HG03342 (cell line): ENCODE results near the gene MARK2.

ENCODE experiments used
- ATAC-seq: cut with Tn5 transposase; IDR thresholded peaks from one replicate; pipeline ENCODE4 v1.9.1; 2021; ENCODE audit warnings: mild to moderate bottlenecking, moderate library complexity; ENCODE audit not compliant: unreplicated experiment

The MARK2 gene

DNA sequence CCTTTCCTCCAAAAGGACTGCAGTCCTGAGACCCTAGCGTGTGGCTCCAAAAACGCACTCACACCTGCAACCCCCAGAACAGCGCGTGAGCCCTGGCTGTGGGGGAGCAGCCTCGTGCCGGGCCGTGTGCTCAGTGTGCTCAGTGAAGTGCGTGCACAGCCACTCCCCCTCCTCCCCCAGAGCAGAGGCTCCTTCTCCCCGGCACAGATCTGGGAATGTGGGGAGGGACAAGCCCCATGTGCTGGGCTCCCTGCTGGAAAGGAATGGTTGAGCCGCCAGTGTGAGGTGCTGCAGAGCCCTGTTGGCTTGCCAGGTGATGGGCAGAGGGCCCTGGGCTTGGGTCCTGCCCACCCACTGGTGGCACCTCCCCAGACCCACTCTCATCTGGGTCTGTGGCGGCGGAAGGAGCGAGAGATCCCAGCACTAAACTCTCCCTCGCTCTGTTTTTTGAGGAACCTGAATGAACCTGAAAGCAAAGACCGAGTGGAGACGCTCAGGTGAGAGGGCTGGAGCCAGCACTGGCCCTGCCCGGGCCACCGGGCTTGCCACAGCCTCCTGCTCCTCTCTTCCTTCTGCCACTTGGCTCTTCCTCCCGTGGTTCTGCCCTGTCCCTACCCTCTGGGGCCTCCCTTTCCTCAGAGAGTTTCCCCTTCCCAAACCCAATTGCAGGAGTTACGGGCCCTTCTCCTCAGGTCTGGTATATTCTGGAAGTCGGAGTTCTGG lies 69.1 kb downstream of the MARK2 start:
- no peak for ATAC-seq

DNA sequence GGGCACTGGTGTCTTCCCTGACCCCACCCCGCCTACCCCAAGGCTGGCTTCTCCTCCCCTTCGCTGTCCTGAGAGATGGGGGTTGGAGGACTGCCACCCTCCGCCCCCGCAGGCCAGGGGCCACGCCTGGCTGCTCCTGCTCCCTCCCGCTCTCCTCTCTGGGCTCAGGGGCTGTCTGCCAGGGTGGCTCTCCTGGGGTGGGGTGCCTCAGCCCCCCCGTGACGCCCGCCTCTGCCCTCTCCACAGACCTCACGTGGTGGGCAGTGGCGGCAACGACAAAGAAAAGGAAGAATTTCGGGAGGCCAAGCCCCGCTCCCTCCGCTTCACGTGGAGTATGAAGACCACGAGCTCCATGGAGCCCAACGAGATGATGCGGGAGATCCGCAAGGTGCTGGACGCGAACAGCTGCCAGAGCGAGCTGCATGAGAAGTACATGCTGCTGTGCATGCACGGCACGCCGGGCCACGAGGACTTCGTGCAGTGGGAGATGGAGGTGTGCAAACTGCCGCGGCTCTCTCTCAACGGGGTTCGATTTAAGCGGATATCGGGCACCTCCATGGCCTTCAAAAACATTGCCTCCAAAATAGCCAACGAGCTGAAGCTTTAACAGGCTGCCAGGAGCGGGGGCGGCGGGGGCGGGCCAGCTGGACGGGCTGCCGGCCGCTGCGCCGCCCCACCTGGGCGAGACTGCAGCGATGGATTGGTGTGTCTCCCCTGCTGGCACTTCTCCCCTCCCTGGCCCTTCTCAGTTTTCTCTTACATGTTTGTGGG lies 69.9 kb downstream of the MARK2 start:
- ATAC-seq: no peak

DNA sequence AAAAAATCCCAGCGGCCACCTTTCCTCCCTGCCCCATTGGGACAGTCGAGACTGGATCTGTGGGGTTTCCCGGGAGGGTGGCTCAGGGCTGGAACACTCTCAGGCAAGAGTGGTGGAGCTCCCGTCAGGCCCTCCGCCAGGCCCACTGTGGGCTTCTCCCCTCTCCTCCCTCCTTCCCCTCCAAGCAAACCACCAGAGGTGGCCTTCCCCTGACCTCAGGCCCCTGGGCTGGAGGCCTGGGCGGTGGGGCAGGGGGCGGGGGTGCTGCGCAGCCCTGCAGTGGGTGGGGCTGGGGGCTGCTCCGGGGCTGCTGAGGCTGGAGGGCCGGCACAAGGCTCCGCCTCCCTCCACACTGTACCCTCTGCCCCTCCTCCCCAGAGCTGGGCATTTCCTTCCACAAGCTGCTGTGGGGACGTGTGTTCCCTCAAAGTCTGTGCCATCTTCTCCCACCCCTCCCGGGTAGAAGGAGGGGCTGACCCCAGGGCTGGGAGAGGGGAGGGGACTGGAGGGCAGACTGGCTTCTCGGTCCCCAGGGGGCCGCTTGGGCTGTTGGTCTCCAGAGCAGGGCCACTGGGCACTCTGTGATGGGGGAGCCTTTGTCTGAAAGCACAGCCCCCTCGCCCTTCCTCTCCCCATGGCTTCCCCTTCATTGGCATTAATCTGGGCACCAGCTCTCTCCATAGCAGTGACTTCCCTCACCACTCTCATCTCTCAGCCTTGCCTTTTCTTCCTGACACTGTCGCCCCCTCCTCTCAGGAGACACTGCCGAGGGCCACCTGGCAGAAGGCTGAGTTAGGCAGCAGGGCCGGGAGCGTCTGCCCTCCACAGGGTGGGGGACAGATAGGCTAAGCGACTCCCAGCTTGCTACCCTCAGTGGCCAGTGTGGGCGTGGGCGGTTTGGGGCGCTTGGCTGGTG lies 70.9 kb downstream of the MARK2 start:
- no peak for ATAC-seq

DNA sequence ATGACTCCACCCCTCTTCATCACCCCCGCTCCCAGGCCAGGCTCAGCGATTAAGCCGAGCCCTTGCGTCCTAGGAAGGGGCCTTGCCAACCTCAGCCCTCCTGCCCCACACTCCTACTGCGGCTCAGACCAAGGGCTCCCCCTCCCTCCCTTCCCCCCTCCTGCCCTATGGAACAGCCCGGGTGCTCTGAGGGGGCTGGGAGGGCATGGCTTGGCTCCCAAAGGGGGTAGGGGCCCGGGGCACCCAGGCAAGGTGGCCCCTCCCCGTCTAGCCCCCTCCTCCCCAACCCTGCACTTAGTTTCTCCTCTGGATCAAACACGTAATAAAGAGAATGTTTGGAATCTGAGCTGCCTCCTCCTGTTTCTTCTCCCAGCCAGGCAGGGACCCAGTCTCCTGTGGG lies 71.8 kb downstream of the MARK2 start:
- ATAC-seq: no peak

DNA sequence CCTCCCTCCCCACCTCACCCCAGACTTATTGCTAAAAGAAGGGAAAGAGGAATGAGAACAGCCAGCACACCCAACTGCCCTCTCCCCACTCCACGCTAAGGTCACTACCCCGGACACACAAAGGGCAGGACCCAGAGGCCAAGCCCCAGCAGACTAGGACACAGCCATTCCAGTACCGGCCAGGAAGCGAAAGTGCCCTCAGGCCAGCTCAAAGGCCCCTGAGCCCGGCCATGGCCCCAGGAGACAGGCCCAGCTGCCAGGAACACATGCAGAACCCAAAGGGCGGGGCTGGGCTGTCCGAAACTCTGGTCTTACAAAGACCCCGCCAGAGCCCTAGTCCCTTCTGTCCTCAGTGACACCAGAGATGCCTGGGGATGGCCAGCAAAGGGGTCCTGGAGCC lies 72.5 kb downstream of the MARK2 start:
- ATAC-seq: no peak

DNA sequence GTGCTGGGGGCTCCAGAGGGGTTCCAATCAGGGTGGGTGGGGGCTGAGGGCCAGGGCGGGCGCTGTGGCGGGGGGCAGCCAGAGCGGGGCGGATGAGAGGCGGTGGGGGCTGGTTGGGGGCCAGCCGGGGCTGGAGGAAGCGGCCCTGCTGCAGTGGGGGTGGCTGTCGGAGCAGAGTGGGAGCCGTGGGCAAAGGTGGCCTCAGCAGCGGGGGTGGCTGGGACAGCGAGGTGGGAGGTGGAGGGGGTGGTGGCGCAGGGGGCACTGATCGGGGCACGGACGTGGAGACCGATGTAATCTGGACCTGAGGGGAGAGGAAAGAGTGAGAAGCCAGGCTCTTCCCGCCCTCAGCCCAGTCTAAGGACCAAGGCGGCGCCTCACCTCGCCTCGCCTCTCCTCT lies 73.0 kb downstream of the MARK2 start:
- ATAC-seq: no peak

DNA sequence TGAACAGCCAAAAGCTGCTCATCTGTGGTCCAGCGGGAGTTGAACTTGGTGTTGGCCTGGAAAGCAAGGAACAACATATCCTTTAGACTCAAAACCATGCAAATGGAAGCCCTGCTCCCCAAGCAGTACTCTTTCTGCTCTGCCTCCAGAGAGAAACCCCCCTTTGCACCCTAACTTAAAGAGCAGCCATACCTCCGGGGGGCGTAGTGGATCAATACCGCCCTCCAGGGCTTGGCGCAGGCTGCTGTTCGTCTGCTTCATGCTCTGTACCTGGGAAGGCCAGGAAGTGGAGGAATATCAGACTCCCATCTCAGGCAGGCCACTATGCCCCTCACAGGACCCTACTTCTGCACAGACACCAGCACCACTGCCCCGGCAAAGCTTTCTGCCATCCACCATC lies 73.8 kb downstream of the MARK2 start:
- no peak for ATAC-seq

DNA sequence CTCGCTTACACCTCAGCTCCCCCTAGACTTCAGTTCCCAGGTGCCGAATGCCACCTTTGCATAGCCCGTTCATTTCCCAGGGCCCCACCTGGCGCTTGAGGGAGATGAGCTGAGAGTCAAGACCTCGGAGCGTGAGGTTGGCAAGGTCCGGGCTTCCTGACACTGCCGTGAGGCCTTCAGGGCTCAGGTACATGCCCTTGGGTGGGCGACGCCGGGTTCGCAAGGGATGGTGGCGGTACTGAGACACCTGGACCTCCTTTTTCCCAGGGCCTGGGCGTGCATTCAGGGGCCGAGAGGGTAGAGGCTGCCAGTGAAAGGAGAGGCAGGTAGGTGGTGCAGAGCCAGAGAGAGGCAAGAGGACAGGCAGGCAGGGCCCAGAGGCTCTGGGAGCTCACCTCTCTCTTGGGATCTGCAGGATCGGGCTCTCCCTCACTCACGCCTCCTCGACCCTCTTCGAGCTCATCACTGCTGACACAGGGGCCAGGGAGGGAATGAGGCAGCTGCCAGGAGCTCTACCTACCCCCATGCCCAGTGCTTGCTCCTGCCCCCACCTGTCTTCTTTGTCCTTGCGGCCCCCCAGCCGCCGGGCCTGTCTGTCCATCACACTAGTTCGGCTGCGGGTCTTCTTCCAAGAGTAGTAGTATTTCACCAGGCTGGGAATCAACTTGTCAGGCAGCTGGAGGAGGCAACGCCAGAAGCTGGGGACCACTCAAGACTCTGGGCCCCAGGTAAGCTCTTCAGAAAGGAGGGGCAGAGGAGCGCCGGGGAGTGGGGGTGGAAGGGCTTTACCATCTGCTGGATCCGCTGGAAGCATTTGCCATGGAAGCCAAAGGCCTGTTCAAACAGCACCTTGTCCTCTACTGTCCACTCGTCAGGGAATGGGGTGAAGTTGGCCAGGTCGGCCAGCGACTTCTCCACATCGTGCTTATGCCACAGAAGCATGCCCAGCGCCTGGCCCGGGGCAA lies 75.2 kb downstream of the MARK2 start:
- ATAC-seq: no peak

DNA sequence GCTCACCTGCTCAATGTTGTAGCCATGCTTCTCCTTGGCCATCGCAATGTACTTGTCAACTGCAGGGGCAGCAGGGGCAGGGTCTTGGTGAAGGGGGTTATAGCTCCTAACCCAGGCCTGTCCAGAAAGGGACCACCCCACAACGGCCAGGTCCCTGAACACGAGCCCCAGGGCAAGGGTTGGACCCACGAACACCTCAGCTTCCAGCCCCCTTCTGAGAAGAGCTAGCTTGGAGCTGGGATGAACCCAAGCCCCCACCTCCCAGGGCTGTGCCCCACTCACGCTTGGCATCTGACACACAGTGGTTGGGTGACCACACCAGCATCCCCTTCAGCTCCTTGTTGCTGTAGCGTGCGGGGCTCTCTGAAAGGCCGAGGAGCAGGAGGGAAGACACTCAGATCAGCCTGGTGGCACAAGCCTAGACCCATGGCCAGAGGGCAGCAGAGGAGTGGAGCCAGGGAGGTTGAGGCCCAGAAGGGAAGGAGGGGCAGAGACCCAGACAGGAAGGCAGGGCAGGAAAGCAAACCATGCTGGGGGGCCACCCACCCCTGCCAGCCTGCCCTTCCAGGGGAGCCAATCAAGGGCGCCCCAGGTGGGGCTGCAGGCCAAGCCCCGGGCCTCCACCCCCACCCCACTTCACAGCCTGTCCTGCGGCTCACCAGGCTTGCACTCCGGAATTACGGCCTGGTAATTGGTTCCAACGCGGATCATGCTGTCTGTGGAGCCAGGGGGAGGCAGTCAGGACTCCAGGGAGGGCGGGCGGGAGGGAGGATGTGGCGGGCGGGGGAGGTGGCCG lies 76.2 kb downstream of the MARK2 start:
- ATAC-seq: no peak

DNA sequence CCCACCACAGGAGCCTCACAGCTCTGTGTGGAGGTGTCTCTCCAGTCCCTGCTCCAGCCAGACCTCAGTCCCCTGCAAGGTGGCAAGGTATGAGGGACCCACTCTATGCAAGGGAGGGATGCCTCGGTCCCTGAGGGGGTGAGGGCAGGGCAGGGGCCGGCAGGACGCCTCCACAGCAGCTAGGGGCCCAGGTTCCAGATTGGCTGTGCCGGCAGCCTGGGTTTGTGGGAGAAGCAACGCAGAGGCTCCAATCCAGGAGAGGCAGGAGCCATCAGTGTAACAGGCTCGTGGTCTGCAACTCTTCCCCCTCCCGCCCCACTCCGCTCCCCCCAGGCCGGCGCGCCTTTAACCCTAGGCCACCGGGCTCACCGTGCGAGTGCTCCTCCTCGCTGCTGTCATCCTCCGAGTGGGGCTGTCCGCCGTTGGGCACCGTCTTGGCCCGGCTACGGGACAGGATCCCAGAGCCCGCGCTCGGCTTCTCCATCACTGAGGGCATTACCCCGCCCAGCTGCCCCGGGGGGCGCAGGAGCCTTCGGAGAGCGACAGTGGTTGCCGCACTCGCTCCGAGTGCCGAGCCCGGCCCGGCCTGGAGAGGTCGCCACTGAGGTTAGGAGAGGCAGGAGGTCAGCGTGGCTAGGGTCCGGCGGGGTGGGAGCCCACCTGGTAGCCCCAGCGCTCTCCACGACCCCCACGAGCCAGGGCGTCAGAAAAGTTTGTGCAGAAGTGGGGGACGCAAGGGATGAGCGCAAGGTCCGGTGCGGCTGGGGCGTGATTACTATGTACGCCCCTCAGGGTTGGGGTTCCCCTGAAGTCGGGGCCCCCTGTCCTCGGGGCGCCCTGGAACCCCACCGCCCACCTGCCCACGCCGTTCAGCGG lies 77.3 kb downstream of the MARK2 start:
- ATAC-seq: no peak

DNA sequence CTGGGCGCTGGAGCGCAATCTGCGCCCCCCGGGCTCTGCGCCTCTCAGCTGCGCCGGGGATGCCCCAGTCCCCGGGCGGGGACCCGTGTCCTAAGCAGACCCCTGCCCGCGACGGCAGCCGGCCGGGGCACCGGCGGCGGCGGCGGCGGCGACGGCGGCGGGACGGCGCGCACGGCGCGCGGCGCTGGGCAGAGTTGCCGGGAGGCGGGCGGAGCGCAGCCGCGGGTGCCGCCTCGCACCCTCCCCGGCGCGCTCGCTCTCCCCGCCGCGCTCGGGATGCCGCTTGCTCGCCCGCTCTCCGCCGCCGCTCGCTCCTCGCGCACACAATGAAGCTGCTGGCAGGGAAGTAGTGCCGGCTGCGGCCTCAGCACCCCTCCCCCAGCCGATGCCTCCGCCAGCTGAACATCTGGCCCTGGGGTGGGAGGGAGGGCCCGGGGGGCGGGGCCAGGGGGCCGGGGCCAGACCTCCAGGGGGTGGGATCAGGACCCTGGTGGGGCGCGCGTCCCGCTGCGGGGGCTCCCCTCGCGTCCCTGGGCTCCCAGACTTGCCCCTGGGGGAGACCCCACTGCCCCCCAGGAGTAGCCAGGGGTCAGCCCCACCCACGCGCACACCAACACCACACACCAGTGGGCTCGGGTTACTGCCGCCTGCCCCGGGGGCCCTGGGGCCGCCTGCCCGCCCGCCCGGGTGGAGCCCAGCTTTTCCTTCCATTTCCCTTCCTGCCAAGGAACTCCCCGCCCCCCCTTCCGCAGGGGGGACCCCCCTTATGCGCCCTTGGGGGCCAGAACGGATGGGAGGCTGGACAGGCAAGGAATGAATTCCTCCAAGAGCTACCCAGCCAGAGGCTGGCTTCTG lies 78.2 kb downstream of the MARK2 start, which contains the start of gene RCOR2:
Gene RCOR2 (minus strand): TSS at position 328 of the 855 bp plus-strand sequence. CDS start 708 bp downstream, outside the sequence.
- ATAC-seq: no peak

DNA sequence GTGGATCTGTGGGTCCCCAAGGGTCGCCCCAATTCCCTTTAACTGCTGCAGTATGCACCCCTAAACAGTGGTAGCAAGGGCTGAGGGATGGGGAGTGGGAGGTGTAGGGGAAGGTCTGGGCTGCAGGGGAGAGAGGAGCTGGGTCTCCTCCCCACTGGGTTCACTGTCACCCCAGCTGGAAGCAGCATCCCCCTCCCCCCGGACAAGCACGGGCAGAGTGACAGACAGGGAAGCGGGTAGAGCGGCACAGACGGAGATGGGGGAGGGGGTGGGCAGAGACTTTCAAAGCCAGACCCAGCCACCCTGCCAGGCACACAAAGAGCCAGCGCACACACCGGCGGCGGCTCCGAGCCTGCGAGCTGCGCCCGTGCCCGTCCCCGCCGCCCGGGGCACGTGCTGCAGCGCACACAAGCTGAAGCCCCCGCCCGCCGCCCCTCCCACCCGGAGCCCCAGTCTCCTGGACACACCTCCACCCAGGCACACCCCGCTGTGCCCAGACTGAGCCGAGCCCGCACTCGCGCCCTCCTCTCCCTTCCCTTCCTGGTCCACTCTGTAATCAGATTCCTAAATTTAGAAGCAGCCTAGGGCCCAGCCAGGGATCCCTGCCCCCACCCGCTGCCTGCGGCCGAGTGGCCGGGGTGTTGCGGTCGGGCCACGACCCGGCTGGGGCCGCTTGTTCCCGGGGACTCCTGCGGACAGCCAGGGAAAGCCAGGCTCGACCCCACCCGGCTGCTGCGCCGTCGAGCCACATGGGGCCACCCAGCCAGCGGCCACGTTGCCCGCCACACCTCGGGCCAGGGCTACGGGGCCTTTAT lies 79.0 kb downstream of the MARK2 start:
- no peak for ATAC-seq

DNA sequence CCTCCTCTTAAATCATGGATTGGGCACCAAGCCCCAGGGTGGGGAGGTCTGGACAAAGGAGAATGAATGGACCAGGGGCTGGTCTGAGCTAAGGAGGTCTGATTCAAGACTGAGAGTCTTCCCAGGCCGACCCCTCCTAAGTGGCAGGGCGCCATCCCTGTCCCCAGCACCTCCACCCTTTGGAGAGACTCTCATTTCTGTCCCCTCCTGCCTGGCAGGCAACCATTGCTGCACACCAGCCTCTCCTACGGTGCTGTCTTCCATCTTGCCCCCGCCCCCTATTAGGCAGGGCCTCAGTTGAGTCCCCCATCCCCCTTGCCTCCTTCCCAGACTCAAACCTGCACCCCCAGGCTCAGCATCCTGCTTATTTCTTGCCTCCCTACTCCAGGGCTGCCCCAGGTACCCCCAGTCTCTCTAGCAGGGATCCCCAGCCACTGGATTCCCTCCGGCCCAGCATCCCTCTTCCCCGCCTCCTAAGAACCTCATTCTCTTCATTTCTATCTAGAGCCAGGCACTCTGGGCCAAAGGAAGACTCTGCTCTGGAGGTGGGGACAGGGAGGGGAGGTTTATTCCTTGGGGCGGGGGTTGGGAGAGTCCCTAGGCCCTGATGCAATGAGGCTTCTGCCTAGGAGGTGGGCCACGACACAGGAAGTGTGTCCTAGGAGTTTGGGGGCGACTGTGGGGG lies 79.7 kb downstream of the MARK2 start:
- ATAC-seq: no peak

DNA sequence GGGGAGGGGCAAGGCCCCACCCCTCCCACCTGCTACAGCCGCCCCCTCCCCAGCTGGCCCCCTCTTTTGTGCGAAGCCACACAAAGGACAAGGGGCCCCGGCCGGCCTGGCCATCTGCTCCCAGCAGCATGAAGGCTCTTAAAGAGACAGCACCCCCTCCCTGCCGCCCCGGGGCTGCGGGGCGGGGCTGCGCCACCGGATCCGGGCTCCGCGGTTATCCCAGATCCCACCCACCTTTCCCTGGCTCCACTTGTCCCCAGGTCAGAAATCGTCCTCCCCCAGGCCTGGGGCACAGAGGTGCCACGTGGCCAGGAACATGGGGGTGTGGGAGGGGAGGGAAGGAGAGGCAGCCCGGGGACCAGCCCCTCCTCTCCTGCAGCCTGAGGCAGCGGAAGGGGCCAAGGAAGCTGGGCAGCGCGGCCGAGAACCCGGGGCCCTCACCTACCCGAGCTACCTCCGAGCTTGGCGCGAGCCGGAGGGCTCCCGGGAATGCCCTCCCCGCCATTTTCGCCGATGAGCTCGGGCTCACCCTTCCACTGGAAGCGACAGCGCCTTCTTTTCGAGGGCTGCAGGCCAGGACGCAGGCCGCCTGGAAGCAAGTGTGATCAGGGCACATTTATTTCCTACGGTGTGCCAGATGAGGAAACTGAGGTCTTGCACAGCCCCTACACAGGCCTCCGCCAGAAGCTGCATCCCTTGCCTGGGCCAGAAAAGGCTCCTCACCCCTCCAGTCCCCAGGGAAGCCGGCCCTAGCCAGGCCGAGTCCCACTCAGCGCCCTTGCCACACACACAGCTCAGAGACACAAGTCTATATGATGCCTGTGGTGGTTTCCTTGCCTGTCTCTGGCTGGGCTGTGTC lies 80.6 kb downstream of the MARK2 start:
- no peak for ATAC-seq
